ENCODE data around the gene C10orf71.

C10orf71 gene

GRCh38 chr10:49298983-49299815, at the start of gene C10orf71:
TSS of gene C10orf71 (plus strand) at chr10:49299170. CDS start at chr10:49322546, 23,376 bp downstream.
- no peak for DNase-seq (ENCODE audit: low read depth)

GRCh38 chr10:49252313-49253034, 46.5 kb upstream of the C10orf71 start:
- no peak for DNase-seq (ENCODE audit: low read depth)

GRCh38 chr10:49253340-49253906, 45.5 kb upstream of the C10orf71 start:
- DNase-seq (ENCODE audit: low read depth): no peak

- no peak for DNase-seq (ENCODE audit: low read depth)
These were observed 44.8 kb upstream of the C10orf71 start for GRCh38 chr10:49254150-49254549.

- DNase-seq (ENCODE audit: low read depth): no peak
These were observed 44.2 kb upstream of the C10orf71 start for GRCh38 chr10:49254556-49255318.

- no peak for DNase-seq (ENCODE audit: low read depth)
These were observed 43.1 kb upstream of the C10orf71 start for GRCh38 chr10:49255883-49256282.

- DNase-seq (ENCODE audit: low read depth): no peak
These were observed 41.8 kb upstream of the C10orf71 start for GRCh38 chr10:49257154-49257553.

- no peak for DNase-seq (ENCODE audit: low read depth)
These were observed 41.2 kb upstream of the C10orf71 start for GRCh38 chr10:49257626-49258349.

- DNase-seq (ENCODE audit: low read depth): no peak
These were observed 40.7 kb upstream of the C10orf71 start for GRCh38 chr10:49258350-49258683.

- no peak for DNase-seq (ENCODE audit: low read depth)
These were observed 38.2 kb upstream of the C10orf71 start for GRCh38 chr10:49260644-49261296.

- DNase-seq (ENCODE audit: low read depth): no peak
These were observed 35.4 kb upstream of the C10orf71 start for GRCh38 chr10:49263591-49263990.

- no peak for DNase-seq (ENCODE audit: low read depth)
These were observed 34.7 kb upstream of the C10orf71 start for GRCh38 chr10:49264177-49264677.

GRCh38 chr10:49265885-49266284, 33.1 kb upstream of the C10orf71 start:
- no peak for DNase-seq (ENCODE audit: low read depth)

- DNase-seq (ENCODE audit: low read depth): no peak
These were observed 30.8 kb upstream of the C10orf71 start for GRCh38 chr10:49268185-49268584.

- DNase-seq (ENCODE audit: low read depth): no peak
These were observed 29.4 kb upstream of the C10orf71 start for GRCh38 chr10:49269523-49269922.

GRCh38 chr10:49270565-49270964, 28.4 kb upstream of the C10orf71 start:
- no peak for DNase-seq (ENCODE audit: low read depth)

GRCh38 chr10:49271346-49271745, 27.6 kb upstream of the C10orf71 start:
- no peak for DNase-seq (ENCODE audit: low read depth)

GRCh38 chr10:49272251-49273081, 26.5 kb upstream of the C10orf71 start:
- DNase-seq (ENCODE audit: low read depth): no peak

- DNase-seq (ENCODE audit: low read depth): no peak
These were observed 25.9 kb upstream of the C10orf71 start for GRCh38 chr10:49273082-49273465.

GRCh38 chr10:49273626-49274025, 25.3 kb upstream of the C10orf71 start:
- DNase-seq (ENCODE audit: low read depth): no peak
